NT2/D1 (cell line): ENCODE data around the gene SLC10A4.

Source experiments
- SUZ12 ChIP-seq: IDR thresholded peaks from 2 replicates; pipeline ENCODE4 v1.6.1; 2011; ENCODE audit not compliant: insufficient read length, insufficient read depth; ENCODE audit errors: extremely low read depth
- YY1 ChIP-seq: IDR thresholded peaks from 2 replicates; pipeline ENCODE4 v1.6.1; 2011; ENCODE audit not compliant: insufficient read length, insufficient read depth
- ZNF274 ChIP-seq: IDR thresholded peaks from 2 replicates; pipeline ENCODE4 v1.6.1; 2011; ENCODE audit warnings: mild to moderate bottlenecking, low read depth, low read length

DNA sequence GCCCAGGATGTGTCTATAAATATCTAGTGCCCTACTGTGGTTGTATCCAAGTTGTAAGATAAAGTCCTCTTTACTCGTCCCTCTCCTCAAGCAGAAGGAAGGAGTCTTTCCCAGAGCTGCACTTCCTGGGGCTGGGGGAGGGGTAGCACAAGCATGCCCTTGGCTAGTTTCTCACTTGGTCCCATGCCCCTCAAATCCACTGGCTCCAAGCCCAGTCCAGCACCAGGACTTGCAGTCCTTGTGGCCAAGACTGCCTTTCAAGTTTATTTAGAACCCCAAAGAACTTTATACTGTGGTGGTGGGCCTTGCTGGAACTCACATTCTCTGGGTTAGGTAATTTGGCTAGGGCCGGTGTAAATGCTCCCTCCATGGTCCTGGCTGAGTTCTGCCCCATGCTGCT lies 43.2 kb upstream of the SLC10A4 start:
- TF ChIP-seq ZNF274, result no peak
- TF ChIP-seq SUZ12, result no peak
- TF ChIP-seq YY1, result no peak
